Urinary bladder (tissue), 4 donors: ENCODE measurements around the gene ZNF544. TPM values are rescaled to one million over a fixed set of nuclear protein-coding genes. Genes with fewer than 3 reads are reported as not detected.

Experiments used
- DNase-seq: peaks from one replicate; pipeline ENCODE4 v3.0.0-alpha.2; 2015; ENCODE audit errors: extremely low spot score
- H3K27ac ChIP-seq: one replicate; pipeline ENCODE4 v1.5.1; 2013; ENCODE audit warnings: low read depth, mild to moderate bottlenecking, moderate library complexity
- H3K36me3 ChIP-seq: one replicate; pipeline ENCODE4 v1.6.1; 2013; ENCODE audit warnings: mild to moderate bottlenecking, moderate library complexity; ENCODE audit not compliant: insufficient read depth
- H3K4me1 ChIP-seq: one replicate; pipeline ENCODE4 v1.6.1; 2013; ENCODE audit warnings: mild to moderate bottlenecking, moderate library complexity; ENCODE audit not compliant: insufficient read depth
- H3K4me3 ChIP-seq: one replicate; pipeline ENCODE4 v1.5.1; 2013; ENCODE audit warnings: low read depth, low read length
- WGBS: extraction: QIAGEN DNeasy Blood & Tissue Kit; methylation state at CpG from one replicate; pipeline ENCODE4 v1.1.7; 2013; 5-methylcytosine and 5-hydroxymethylcytosine counted together
- polyA plus RNA-seq: library from polyadenylated mRNA; stranded (reverse); fragments of 200-250 nt; gene quantifications from one replicate; pipeline ENCODE4 v1.2.3, GENCODE V29; 2013
- total RNA-seq: library from RNA; depleted of rRNA; stranded (reverse); fragments of >200 nt; gene quantifications from one replicate; pipeline ENCODE4 v1.2.3, GENCODE V29; 2014
- donor health status: healthy with polysubstance abuse.
- donor health status: healthy.

Gene ZNF544
- 51.4 TPM for total RNA-seq
- polyA plus RNA-seq = 23.6 TPM

DNA sequence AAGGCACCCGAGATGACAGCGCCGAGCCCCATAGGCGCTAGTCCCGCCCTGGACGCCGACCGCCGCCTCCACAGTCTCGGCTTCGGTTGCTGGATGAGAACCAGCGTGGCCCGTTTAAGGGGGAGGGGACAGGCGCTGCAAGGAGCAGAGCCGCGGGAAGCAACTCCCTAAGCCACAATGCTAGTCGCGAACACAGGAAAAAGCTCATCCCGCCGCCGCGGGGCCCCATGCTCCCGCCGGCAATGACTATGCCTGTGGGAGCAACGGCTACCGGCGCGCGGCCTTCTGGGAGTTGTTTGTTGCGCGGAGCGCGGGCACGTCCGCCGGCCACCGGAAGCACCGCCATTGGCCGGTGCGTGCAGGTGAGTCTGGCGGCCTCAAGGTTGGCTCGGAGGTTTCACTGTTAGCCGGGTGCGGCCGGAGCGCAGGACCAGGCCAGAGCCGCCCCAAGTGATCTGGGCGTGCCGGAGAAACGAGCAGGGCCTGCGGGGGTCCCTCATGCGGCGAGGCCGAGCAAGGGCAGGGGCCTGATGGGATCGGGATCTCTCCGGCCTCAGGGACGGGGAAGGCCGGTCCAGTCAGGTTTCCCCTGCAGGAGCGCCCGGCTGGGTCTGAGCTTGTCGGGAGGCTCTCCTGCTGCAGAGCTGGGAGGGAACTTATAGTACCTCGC lies at the start of gene ZNF544:
Gene ZNF544, plus strand, starts transcription at position 330 of the 670 bp plus-strand sequence. CDS start 15,110 bp downstream, outside the sequence.
- WGBS = under 1% methylated on average over 62 of the region's 62 CpGs
- no peaks in the 10 kb centered on the region for H3K36me3 ChIP-seq
- peak within 1 kb of the TSS; percentile 12 for H3K27ac ChIP-seq
- H3K4me3 ChIP-seq = peak within 1 kb of the TSS; percentile 71
- H3K4me1 ChIP-seq = no peaks in the 10 kb centered on the region
- DNase-seq = peak; percentile 37

DNA sequence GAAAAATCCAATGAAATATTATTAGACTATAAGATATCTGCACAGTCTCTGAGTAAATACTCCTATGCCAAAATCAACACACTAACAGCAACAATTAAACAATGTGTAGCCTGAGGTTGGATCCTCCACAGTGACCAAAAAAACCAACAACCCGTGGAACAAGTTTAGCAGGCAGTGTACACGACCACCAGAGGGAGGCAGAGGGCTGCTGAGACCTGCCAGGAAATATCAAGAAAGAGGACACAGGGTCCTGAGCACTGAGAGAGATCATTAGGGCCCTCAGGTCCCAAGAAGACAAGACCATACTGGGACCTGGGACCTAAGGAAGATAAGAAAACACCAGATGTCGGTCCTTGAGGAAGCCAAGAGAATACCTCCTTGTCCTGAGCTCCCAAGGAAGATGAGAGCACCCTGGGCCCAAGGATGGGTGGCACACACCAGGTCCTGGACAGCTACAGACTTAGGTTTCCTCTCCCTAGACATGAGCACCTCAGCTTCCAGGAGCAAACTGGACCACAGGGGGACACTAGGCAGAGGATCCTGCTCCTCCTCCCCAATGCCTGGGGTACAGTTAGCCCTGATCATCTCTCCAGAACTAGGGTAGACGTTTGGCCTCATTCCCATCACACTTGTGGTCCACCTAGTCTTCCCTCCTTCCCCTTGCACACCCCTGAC lies 46.7 kb upstream of the ZNF544 start:
- 36% methylated on average over 4 of the region's 4 CpGs for WGBS
- H3K27ac ChIP-seq = no peak overlapping the region
- peaks cover 8% of the 10 kb centered on the region for H3K36me3 ChIP-seq
- no peak overlapping the region for H3K4me3 ChIP-seq
- no peak for DNase-seq
- H3K4me1 ChIP-seq = no peaks in the 10 kb centered on the region

DNA sequence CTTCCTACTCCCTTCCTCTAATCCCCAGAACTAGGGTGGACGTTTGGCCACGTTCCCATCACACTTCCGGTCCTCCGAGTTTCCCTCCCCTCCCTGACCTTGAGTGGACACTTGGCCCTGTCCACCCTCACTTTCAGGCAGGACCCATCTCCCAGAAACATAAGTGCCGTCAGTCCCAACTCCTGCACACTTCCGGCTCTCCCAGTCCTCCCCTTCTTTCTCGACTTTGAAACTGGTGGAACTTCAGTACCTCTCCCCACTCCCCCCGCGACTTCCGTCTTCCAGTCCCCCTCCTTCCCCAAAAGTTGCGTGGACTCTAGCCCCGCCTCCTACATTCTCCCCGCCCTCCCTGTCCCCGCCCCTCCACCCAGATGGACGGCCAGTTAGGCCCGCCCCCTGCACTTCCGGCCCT lies 46.1 kb upstream of the ZNF544 start:
- H3K36me3 ChIP-seq = peaks cover 11% of the 10 kb centered on the region
- WGBS = 4% methylated on average over 17 of the region's 17 CpGs
- peak overlapping the region; percentile 74 for H3K4me3 ChIP-seq
- no peak for DNase-seq
- no peaks in the 10 kb centered on the region for H3K4me1 ChIP-seq
- H3K27ac ChIP-seq = peak overlapping the region; percentile 92

DNA sequence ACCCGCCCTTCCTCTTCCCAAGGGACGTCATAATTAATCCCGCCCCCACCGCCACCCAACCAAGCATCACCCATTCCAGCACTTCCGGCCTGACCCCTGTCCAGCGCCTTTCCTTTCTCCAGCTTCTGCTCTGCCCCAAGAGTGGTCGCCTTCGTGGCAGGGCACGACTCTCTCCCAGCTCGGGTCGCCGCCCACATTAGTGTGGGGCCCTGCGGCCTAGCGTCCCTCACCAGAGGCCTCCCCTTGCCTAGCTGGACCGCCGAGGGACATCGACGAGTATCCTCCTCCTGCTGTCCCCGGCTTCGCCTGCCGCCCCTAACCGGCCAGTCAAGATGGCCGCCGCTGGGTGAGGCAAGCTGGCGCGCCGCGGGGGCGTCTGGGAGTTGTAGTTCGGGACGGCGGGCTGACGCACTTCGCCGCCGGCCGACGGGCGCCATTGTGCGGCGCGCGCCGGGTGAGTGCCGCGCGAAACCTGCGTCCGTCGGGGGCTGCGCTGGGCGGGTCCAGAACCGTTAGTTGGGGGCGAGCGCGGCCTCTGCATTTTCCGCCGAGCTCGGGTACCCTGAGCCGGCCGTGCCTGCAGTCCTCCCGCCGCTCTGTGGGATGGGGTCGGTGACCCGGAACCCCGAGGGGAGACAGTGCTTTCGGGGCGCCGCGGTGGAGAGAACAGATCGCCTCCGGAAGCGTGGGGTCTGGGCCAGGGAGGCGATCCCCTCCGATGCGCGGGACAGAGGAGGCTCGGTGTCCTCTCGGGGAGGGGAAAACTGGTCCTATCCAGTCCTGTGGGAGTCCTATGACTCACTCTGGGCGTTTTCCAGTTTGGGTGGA lies 45.5 kb upstream of the ZNF544 start, which contains the start of gene ZNF274:
Gene ZNF274, plus strand, starts transcription at position 73 of the 828 bp plus-strand sequence. CDS start 905 bp downstream, outside the sequence.
- Histone ChIP-seq H3K27ac (peak within 1 kb of the TSS; percentile 92), H3K4me3 (peak within 1 kb of the TSS; percentile 74), H3K36me3 (peaks cover 10% of the 10 kb centered on the region), H3K4me1 (no peaks in the 10 kb centered on the region)
- WGBS = under 1% methylated on average over 80 of the region's 80 CpGs
- DNase-seq = peak; percentile 70

DNA sequence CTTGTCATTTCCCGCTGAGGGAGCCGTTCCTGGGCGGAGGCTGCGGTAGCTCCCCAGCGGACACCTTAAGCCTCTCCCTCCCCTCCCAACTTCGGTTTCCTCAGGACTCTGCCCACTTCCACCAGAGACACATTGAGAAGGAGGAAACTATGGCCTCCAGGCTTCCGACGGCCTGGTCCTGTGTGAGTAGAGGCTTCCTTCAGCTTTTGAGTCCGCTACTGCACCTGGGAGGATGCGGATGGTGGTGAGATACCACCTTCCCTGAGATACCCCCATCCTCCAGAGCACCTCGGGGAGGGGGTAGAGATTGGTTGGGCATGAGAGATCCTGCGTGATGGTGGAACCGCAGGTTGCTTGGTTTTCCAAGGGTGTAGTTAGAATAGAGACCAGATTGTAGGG lies 44.9 kb upstream of the ZNF544 start:
- no peaks in the 10 kb centered on the region for H3K4me1 ChIP-seq
- WGBS = 16% methylated on average over 13 of the region's 13 CpGs
- DNase-seq = peak; percentile 39
- H3K4me3 ChIP-seq = peak overlapping the region; percentile 74
- peak overlapping the region; percentile 92 for H3K27ac ChIP-seq
- H3K36me3 ChIP-seq = peaks cover 8% of the 10 kb centered on the region

DNA sequence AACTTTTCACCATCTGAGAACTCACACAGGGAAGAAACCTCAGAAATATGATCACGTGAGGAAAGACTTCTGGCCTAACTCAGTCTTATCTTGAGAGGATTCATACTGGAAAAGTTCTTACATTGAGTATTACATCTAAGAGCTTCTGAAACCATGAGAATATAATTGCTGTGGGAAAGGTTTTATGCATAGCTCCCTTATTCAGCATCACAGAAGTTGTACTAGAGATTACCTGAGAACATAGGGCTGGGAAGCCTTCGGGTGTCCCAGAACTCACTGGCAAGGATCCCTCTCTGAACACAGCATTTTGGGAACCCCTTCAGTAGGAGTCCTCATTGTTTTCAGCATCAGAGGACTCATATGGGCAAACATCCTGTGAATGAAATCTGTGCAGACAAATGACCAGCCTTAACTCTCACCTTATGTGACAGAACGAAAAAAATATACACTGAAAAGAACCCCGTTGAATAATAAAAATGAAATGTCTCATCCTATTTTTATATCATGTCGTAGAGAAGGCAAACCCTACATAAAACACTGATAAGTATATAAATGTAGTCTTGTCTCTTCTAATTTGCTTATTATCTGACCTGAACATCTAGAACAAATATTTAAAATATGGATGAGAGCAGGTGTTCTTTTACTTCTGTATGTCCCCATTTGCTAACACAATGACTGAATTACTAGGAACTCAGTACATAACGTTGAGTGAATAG lies 31.7 kb upstream of the ZNF544 start:
- no peak overlapping the region for H3K27ac ChIP-seq
- DNase-seq = no peak
- H3K4me1 ChIP-seq = no peaks in the 10 kb centered on the region
- peaks cover 10% of the 10 kb centered on the region for H3K36me3 ChIP-seq
- H3K4me3 ChIP-seq = no peak overlapping the region
- 72% methylated on average over 6 of the region's 6 CpGs for WGBS

DNA sequence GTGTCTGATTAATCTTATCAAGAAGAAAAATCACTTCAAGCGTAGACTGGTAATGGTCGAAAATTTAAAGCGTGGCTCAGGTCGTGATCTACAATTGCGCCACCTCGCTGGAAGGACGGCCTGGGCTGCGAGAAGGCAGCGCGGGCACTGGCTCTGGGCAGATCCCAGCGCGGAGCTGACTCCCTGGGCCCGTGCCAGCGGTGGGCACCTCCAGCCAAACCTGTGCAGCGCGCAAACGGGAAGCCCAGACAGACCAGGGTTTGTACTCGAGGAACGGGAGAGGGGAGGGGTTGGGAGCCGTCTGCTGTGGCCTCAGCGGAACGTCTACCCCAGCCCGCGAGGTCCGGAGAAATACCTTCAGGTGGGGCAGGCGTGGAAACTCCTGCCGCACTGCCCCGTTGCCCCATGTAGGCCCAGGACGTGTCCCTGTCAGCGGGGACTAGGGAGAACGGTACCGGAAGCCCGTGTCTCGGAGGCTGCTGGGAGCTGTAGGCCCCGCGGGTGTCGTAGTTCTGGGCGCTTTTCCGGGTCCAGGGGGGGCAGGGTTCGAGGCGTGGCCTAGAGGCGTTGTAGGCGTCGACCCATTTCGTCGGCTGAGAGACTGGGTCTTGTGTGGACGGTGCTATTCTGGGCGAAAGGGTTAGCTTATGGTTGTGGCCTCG lies 24.8 kb upstream of the ZNF544 start:
- WGBS = 11% methylated on average over 49 of the region's 49 CpGs

DNA sequence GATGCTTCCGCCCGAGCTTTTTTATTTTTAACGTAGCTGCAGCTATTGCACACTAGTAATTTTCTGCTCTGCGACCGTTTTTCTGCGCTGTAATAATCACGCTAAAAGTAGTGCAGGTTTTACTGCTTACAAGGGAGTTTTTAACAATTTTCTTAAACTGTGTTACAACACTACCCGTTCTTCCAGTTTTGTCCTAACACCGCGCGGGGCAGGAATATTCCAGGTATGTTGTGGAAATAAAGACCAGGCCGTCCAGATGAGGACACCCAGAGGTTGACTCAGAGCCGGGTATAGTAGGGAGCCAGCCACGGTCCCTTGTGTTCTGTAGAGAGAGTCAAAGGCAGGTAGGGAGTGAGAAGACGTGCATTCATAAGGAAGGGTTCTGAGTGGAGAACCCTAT lies 24.1 kb upstream of the ZNF544 start:
- H3K36me3 ChIP-seq = peaks cover 17% of the 10 kb centered on the region

More for the DNA sequence above, 24.8 kb upstream of the ZNF544 start:
- Histone ChIP-seq H3K36me3 (peaks cover 14% of the 10 kb centered on the region), H3K4me1 (no peaks in the 10 kb centered on the region), H3K27ac (no peak overlapping the region), H3K4me3 (no peak overlapping the region)
- DNase-seq = no peak

DNA sequence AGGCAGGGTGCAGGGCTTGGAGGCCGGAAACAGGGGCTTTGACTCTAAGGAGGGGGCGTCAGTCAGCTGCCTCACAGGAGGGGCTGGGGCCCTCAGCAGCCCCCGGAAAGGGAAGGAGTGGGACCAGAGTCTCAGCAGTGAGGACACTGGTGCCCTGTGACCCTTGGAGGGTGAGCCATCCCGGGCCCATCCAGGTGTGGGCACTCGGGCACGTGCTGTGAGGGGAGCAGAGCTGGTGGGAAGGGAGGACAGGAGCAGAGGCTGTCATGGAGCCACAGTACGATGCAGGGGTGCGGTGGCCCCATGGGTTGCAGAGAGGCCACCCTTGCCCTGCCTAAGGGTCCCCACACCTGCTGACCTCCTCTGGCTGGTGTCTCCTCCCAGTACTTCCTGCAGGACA lies 19.1 kb upstream of the ZNF544 start:
- no peaks in the 10 kb centered on the region for H3K4me1 ChIP-seq
- H3K4me3 ChIP-seq = no peak overlapping the region
- no peak overlapping the region for H3K27ac ChIP-seq
- H3K36me3 ChIP-seq = peaks cover 34% of the 10 kb centered on the region
- DNase-seq = no peak
- over 99% methylated on average over 8 of the region's 8 CpGs for WGBS

More for the DNA sequence above, 24.1 kb upstream of the ZNF544 start:
- no peaks in the 10 kb centered on the region for H3K4me1 ChIP-seq
- WGBS = 22% methylated on average over 15 of the region's 15 CpGs
- H3K4me3 ChIP-seq = no peak overlapping the region
- no peak overlapping the region for H3K27ac ChIP-seq
- no peak for DNase-seq

DNA sequence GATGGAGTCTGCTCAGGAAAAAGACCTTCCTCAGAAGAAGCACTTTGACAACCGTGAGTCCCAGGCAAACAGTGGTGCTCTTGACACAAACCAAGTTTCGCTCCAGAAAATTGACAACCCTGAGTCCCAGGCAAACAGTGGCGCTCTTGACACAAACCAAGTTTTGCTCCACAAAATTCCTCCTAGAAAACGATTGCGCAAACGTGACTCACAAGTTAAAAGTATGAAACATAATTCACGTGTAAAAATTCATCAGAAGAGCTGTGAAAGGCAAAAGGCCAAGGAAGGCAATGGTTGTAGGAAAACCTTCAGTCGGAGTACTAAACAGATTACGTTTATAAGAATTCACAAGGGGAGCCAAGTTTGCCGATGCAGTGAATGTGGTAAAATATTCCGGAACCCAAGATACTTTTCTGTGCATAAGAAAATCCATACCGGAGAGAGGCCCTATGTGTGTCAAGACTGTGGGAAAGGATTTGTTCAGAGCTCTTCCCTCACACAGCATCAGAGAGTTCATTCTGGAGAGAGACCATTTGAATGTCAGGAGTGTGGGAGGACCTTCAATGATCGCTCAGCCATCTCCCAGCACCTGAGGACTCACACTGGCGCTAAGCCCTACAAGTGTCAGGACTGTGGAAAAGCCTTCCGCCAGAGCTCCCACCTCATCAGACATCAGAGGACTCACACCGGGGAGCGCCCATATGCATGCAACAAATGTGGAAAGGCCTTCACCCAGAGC lies 16.2 kb upstream of the ZNF544 start:
- no peak overlapping the region for H3K4me3 ChIP-seq
- 98% methylated on average over 17 of the region's 17 CpGs for WGBS
- no peak for DNase-seq
- H3K36me3 ChIP-seq = peaks cover 22% of the 10 kb centered on the region
- H3K27ac ChIP-seq = no peak overlapping the region
- no peaks in the 10 kb centered on the region for H3K4me1 ChIP-seq

DNA sequence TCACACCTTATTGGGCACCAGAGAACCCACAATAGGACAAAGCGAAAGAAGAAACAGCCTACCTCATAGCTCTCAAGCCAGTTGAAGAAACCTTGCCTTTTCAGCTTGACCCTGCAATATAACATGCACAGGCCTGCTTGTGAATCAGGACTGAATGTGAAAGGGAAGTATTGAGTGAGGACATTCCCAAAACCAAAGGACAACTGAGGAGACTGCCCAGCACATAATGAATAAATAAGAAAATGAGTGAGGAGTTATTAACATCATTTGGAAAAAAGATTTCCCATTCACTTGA lies 15.7 kb upstream of the ZNF544 start:
- Histone ChIP-seq H3K4me3 (no peak overlapping the region), H3K4me1 (no peaks in the 10 kb centered on the region), H3K36me3 (peaks cover 22% of the 10 kb centered on the region), H3K27ac (no peak overlapping the region)
- no peak for DNase-seq
- 98% methylated on average over 1 of the region's 1 CpG for WGBS

DNA sequence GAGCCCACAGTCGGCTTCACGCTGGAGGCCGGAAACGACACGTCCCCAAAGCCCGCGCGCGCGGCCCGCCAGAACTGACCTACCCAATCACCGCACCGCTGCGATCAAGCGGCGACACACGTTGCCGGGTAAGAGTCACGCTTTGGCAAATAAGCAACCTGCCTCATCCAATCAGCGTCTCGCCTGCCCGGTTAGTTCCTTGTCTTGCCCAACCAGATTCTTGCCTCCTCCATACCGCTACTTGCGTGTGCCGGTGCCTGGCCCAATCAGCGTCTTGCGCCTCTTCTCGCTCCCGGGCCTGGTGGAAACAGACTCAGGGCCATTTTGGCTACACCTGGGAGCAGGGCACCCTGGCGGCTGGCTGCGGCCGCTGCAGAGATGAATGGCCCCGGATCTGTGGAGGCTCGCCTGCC lies 11.6 kb upstream of the ZNF544 start:
- H3K4me3 ChIP-seq = no peak overlapping the region
- H3K4me1 ChIP-seq = no peaks in the 10 kb centered on the region
- DNase-seq = no peak
- peaks cover 2% of the 10 kb centered on the region for H3K36me3 ChIP-seq
- no peak overlapping the region for H3K27ac ChIP-seq
- WGBS = 42% methylated on average over 34 of the region's 34 CpGs
